Suprapubic skin (tissue), 4 donors: Measurements from ENCODE around the gene STAC3. TPM values are rescaled to one million over a fixed set of nuclear protein-coding genes. Genes with fewer than 3 reads are reported as not detected.

Experiments used
- DNase-seq, 2 donors: peaks; one replicate each; pipeline ENCODE4 v3.0.0-alpha.2; 2019; ENCODE audit warnings: low spot score in 2 of 2
- H3K27ac ChIP-seq: fragments of 200-600 bp; sonication (generic); one replicate; pipeline ENCODE4 v1.5.1; 2019
- H3K27me3 ChIP-seq: fragments of 200-600 bp; sonication (generic); one replicate; pipeline ENCODE4 v1.5.1; 2019
- H3K36me3 ChIP-seq: fragments of 200-600 bp; sonication (generic); one replicate; pipeline ENCODE4 v1.5.1; 2019
- H3K4me1 ChIP-seq: fragments of 200-600 bp; sonication (generic); one replicate; pipeline ENCODE4 v1.5.1; 2019
- H3K4me3 ChIP-seq: fragments of 200-600 bp; sonication (generic); one replicate; pipeline ENCODE4 v1.5.1; 2019; ENCODE audit warnings: mild to moderate bottlenecking
- H3K9me3 ChIP-seq: fragments of 200-600 bp; sonication (generic); one replicate; pipeline ENCODE4 v1.5.1; 2019
- EP300 ChIP-seq: sonication (generic); formaldehyde crosslinking; IDR thresholded peaks from one replicate; pipeline ENCODE4 v1.6.1; 2017; ENCODE audit warnings: antibody characterized with exemption
- POLR2A ChIP-seq, 2 donors: fragments of 450-650 bp; IDR thresholded peaks; one replicate each; pipeline ENCODE4 v1.6.1; 2017; ENCODE audit warnings: antibody characterized with exemption in 2 of 2, mild to moderate bottlenecking in 2 of 2, moderate library complexity in 2 of 2
- POLR2AphosphoS5 ChIP-seq, 3 donors: sonication (generic); formaldehyde crosslinking; IDR thresholded peaks; one replicate each; pipeline ENCODE4 v1.6.1; 2017; ENCODE audit warnings: antibody characterized with exemption in 3 of 3
- WGBS: methylation state at CpG from one replicate; pipeline ENCODE4 v1.1.5; 2018; 5-methylcytosine and 5-hydroxymethylcytosine counted together
- total RNA-seq, 4 donors: library from RNA; depleted of rRNA; stranded (reverse); fragments of >200 nt; gene quantifications; one replicate each; pipeline ENCODE4 v1.1.0, GENCODE V29; 2016
- TF ChIP-seq, protein P1 (sequence below), 2 donors: fragments of 200-600 bp in 1 of 2; fragments of 450-650 bp in 1 of 2; sonication (generic) in 1 of 2; IDR thresholded peaks; one replicate each; pipeline ENCODE4 v1.5.1; 2016 to 2019; ENCODE audit warnings: antibody characterized with exemption in 2 of 2, mild to moderate bottlenecking in 1 of 2, moderate library complexity in 1 of 2

STAC3 gene
- total RNA-seq, 4 donors from 2014 or later: 1.7 to 3.0 (median 2.1) TPM

GRCh38 chr12:57195186-57195585, 55.8 kb downstream of the STAC3 start:
- H3K36me3 ChIP-seq: peaks cover 100% of the 10 kb centered on the region
- DNase-seq: no peak
- no peak overlapping the region for H3K4me3 ChIP-seq
- WGBS: 93% methylated on average over 18 of the region's 19 CpGs
- no peak for TF ChIP-seq EP300
- TF ChIP-seq POLR2A (IDR thresholded peaks at IDR 0.05): no peak
- TF ChIP-seq POLR2AphosphoS5 (IDR thresholded peaks at IDR 0.05): no peak
- TF ChIP-seq, protein P1, sequence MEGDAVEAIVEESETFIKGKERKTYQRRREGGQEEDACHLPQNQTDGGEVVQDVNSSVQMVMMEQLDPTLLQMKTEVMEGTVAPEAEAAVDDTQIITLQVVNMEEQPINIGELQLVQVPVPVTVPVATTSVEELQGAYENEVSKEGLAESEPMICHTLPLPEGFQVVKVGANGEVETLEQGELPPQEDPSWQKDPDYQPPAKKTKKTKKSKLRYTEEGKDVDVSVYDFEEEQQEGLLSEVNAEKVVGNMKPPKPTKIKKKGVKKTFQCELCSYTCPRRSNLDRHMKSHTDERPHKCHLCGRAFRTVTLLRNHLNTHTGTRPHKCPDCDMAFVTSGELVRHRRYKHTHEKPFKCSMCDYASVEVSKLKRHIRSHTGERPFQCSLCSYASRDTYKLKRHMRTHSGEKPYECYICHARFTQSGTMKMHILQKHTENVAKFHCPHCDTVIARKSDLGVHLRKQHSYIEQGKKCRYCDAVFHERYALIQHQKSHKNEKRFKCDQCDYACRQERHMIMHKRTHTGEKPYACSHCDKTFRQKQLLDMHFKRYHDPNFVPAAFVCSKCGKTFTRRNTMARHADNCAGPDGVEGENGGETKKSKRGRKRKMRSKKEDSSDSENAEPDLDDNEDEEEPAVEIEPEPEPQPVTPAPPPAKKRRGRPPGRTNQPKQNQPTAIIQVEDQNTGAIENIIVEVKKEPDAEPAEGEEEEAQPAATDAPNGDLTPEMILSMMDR (IDR thresholded peaks at IDR 0.05): no peak
- H3K27ac ChIP-seq: no peak overlapping the region
- H3K4me1 ChIP-seq: no peaks in the 10 kb centered on the region
- no peaks in the 10 kb centered on the region for H3K9me3 ChIP-seq
- H3K27me3 ChIP-seq: no peaks in the 10 kb centered on the region

DNA sequence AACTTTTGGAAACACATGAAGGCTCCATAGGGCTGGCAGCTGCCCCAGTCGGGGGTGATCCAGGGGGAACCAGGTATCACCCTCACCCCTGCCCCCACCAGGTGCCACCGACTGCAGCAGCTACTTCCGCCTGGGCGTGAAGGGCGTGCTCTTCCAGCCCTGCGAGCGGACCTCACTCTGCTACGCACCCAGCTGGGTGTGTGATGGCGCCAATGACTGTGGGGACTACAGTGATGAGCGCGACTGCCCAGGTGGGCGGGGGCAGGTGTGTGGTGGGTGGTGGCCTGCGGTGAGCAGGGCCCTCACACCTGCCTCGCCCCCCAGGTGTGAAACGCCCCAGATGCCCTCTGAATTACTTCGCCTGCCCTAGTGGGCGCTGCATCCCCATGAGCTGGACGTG, 56.7 kb downstream of the STAC3 start:
- no peak for DNase-seq
- TF ChIP-seq, protein P1 (IDR thresholded peaks at IDR 0.05): no peak
- TF ChIP-seq POLR2A (IDR thresholded peaks at IDR 0.05) (no peak), POLR2AphosphoS5 (IDR thresholded peaks at IDR 0.05) (no peak), EP300 (no peak)
- no peak overlapping the region for H3K4me3 ChIP-seq
- no peaks in the 10 kb centered on the region for H3K9me3 ChIP-seq
- no peaks in the 10 kb centered on the region for H3K4me1 ChIP-seq
- H3K36me3 ChIP-seq: peaks cover 100% of the 10 kb centered on the region
- H3K27ac ChIP-seq: no peak overlapping the region
- no peaks in the 10 kb centered on the region for H3K27me3 ChIP-seq
- 87% methylated on average over 5 of the region's 18 CpGs for WGBS

DNA sequence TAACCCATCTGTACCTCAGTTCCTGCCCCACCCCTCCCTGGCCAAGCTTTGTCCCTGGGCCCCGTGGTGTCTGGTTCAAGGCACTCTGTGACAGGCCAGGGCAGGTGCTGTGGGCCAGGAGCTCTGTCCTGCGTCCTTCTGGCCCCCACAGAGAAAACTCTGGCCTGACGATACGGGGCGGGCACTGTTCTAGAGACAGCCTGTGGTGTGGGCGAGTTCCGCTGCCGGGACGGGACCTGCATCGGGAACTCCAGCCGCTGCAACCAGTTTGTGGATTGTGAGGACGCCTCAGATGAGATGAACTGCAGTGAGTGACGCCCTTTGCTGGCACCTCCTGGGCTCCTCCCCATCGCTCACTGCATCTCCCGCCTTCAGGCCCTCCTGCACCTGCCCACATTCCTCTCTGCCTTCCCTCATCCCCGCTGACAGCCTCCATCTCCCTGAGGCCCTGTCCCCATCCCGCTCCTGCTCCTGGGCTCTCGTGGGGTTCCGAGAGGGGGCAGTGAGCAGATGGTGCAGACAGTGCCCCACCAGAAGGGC, 57.2 kb downstream of the STAC3 start:
- no peak overlapping the region for H3K27ac ChIP-seq
- TF ChIP-seq POLR2A (IDR thresholded peaks at IDR 0.05): no peak
- TF ChIP-seq, protein P1 (IDR thresholded peaks at IDR 0.05): no peak
- no peak for TF ChIP-seq POLR2AphosphoS5 (IDR thresholded peaks at IDR 0.05)
- H3K27me3 ChIP-seq: no peaks in the 10 kb centered on the region
- peaks cover 99% of the 10 kb centered on the region for H3K36me3 ChIP-seq
- no peak overlapping the region for H3K4me3 ChIP-seq
- DNase-seq: no peak
- WGBS: 86% methylated on average over 17 of the region's 19 CpGs
- H3K9me3 ChIP-seq: no peaks in the 10 kb centered on the region
- H3K4me1 ChIP-seq: no peaks in the 10 kb centered on the region

Other genes starting within 250 kb of the STAC3 start
- 10 to 100 TPM in 2 of 4 donors, 1 to 10 TPM in 2; 6.6 to 12.1 (median 10.1) TPM for gene ZBTB39, start 244.6 kb downstream of the STAC3 start, total RNA-seq
- not detected for gene TAC3, start 234.7 kb downstream of the STAC3 start, total RNA-seq
- gene MYO1A, start 201.1 kb downstream of the STAC3 start, total RNA-seq: 1 to 10 TPM in 1 of 4 donors, under 1 TPM in 3; 0.16 to 2.3 (median 0.58) TPM
- 10 to 100 TPM in 2 of 4 donors, 1 to 10 TPM in 2; 6.5 to 31.2 (median 9.5) TPM for gene NEMP1, start 172.4 kb downstream of the STAC3 start, total RNA-seq
- gene NAB2, start 162.1 kb downstream of the STAC3 start, total RNA-seq: 10 to 100 TPM; 28.2 to 52.5 (median 36.9) TPM
- gene STAT6, start 139.8 kb downstream of the STAC3 start, total RNA-seq: 100 to 1,000 TPM; 140 to 348 (median 183) TPM
- 100 to 1,000 TPM in 2 of 4 donors, 10 to 100 TPM in 2; 83.1 to 149 (median 106) TPM for gene LRP1, start 122.7 kb downstream of the STAC3 start, total RNA-seq
- gene LRP1-AS, start 103.6 kb downstream of the STAC3 start, total RNA-seq: not detected
- 10 to 100 TPM in 3 of 4 donors, 1 to 10 TPM in 1; 7.1 to 26.0 (median 18.3) TPM for gene NXPH4, start 34.4 kb downstream of the STAC3 start, total RNA-seq
- 10 to 100 TPM; 53.5 to 87.2 (median 70.3) TPM for gene SHMT2, start 21.5 kb downstream of the STAC3 start, total RNA-seq
- gene R3HDM2, start 179.9 kb upstream of the STAC3 start, total RNA-seq: 10 to 100 TPM; 43.4 to 97.6 (median 65.1) TPM
- gene INHBC, start 183.6 kb upstream of the STAC3 start, total RNA-seq: not detected
- under 1 TPM in 1 of 4 donors, not detected in 3; 0.56 TPM for gene INHBE, start 204.1 kb upstream of the STAC3 start, total RNA-seq
- gene GLI1, start 208.6 kb upstream of the STAC3 start, total RNA-seq: 1 to 10 TPM in 2 of 4 donors, under 1 TPM in 1, not detected in 1; 0.51 to 2.9 (median 2.0) TPM
- gene ARHGAP9, start 228.7 kb upstream of the STAC3 start, total RNA-seq: 1 to 10 TPM; 5.4 to 7.4 (median 5.9) TPM
- gene MARS1, start 236.9 kb upstream of the STAC3 start, total RNA-seq: 100 to 1,000 TPM in 1 of 4 donors, 10 to 100 TPM in 3; 55.7 to 203 (median 79.7) TPM